Measurements from ENCODE around the gene ASB10. TPM values are rescaled to one million over a fixed set of nuclear protein-coding genes. Genes with fewer than 3 reads are reported as not detected.

The ASB10 gene, protein sequence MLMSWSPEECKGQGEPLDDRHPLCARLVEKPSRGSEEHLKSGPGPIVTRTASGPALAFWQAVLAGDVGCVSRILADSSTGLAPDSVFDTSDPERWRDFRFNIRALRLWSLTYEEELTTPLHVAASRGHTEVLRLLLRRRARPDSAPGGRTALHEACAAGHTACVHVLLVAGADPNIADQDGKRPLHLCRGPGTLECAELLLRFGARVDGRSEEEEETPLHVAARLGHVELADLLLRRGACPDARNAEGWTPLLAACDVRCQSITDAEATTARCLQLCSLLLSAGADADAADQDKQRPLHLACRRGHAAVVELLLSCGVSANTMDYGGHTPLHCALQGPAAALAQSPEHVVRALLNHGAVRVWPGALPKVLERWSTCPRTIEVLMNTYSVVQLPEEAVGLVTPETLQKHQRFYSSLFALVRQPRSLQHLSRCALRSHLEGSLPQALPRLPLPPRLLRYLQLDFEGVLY
- total RNA-seq = 41.4 TPM
- long read RNA-seq, transcript ASB10-204 (6 exons, 1,694 nt) = minor isoform, 18 of 60 reads
- long read RNA-seq, transcript ASB10-202 (6 exons, 1,738 nt) = major isoform, 36 of 60 reads
- long read RNA-seq, partial matches to known transcripts = 4 of 60 reads
- long read RNA-seq, other reads (novel, unspliced or antisense) = 2 of 60 reads

DNA sequence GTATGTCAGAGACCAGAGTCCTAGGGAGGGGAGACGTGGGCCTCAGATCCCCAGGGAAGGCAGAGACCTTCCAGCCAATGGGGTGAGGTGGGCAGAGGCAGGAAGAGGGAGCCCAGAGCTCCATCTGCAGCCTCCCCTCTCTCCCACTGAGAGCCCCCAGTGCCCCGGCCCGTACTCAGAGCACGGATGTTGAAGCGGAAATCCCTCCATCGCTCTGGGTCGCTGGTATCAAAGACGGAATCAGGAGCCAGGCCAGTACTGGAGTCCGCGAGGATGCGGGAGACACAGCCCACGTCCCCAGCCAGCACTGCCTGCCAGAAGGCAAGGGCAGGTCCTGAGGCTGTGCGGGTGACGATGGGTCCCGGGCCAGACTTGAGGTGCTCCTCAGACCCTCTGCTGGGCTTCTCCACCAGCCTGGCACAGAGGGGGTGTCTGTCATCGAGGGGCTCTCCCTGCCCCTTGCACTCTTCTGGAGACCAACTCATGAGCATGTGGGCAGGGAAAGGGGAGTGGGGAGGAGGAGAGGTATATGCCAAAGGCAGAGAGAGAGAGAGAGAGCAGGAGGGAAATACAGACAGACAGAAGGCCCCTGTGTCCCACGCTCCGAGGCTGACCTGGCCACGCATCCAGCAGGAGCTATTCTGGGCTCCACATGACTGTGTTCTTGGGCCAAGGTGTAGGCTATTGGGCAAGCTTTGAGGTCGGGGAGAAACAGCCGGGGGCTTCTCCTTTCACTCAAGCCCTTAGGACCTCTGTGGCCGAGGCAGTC lies at the start of gene ASB10:
Gene ASB10 (minus strand): TSS at position 611 of the 769 bp plus-strand sequence. CDS start 120 bp downstream, at position 491.
- peak; percentile 84 for ATAC-seq
- DNase-seq (ENCODE audit: missing footprints) = peak; percentile 71
- intact Hi-C loops (cut with DNase I) = loop anchor here (2.0 to 5.0 kb wide), 2 partner anchors 40 to 55 kb away; partner anchors contain the start of gene ABCF2

DNA sequence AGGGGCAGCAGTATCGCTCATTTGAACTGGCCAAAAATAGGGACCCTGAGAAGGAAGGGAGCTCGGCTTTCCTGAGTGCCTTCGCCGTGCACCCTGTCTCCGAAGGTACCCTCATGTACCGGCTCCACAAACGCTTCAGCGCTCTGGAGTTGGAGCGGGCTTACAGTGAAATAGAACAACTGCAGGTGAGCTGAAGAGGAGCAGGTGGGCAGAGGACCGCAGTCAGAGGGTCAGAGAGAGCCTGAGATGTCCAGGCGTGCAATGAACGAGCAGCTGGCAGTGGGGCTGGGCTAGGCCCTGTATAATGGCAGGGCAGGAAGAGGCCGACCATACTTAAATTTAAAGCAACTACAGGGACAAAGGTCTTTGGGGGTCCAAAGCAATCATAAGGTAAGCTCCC lies 49.4 kb upstream of the ASB10 start:
- intact Hi-C loops (cut with DNase I) = no loop called here
- ATAC-seq (no peak), DNase-seq (ENCODE audit: missing footprints) (no peak)

DNA sequence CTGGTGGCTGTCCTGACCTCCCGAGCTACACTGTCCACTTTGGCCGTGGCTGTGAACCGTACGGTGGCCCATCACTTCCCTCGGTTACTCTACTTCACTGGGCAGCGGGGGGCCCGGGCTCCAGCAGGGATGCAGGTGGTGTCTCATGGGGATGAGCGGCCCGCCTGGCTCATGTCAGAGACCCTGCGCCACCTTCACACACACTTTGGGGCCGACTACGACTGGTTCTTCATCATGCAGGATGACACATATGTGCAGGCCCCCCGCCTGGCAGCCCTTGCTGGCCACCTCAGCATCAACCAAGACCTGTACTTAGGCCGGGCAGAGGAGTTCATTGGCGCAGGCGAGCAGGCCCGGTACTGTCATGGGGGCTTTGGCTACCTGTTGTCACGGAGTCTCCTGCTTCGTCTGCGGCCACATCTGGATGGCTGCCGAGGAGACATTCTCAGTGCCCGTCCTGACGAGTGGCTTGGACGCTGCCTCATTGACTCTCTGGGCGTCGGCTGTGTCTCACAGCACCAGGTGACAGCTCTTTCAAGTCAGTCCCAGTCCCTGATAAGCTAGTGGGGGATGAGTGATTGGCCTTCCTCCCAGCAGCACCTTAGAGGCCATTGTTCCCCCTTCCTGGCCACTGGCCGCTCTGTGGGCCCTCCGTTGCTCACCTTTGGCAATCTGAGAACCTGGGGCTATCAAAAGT lies 48.2 kb upstream of the ASB10 start:
- no peak for DNase-seq (ENCODE audit: missing footprints)
- ATAC-seq = no peak
- intact Hi-C loops (cut with DNase I) = no loop called here

DNA sequence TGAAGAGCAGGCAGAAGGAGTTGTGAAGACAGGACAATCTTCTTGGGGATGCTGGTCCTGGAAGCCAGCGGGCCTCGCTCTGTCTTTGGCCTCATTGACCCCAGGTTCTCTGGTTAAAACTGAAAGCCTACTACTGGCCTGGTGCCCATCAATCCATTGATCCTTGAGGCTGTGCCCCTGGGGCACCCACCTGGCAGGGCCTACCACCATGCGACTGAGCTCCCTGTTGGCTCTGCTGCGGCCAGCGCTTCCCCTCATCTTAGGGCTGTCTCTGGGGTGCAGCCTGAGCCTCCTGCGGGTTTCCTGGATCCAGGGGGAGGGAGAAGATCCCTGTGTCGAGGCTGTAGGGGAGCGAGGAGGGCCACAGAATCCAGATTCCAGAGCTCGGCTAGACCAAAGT lies 46.8 kb upstream of the ASB10 start:
- intact Hi-C loops (cut with DNase I) = loop anchor here (2.0 kb wide), 1 partner anchor 69 kb away; no protein-coding TSS in a partner anchor
- DNase-seq (ENCODE audit: missing footprints) (no peak), ATAC-seq (no peak)

DNA sequence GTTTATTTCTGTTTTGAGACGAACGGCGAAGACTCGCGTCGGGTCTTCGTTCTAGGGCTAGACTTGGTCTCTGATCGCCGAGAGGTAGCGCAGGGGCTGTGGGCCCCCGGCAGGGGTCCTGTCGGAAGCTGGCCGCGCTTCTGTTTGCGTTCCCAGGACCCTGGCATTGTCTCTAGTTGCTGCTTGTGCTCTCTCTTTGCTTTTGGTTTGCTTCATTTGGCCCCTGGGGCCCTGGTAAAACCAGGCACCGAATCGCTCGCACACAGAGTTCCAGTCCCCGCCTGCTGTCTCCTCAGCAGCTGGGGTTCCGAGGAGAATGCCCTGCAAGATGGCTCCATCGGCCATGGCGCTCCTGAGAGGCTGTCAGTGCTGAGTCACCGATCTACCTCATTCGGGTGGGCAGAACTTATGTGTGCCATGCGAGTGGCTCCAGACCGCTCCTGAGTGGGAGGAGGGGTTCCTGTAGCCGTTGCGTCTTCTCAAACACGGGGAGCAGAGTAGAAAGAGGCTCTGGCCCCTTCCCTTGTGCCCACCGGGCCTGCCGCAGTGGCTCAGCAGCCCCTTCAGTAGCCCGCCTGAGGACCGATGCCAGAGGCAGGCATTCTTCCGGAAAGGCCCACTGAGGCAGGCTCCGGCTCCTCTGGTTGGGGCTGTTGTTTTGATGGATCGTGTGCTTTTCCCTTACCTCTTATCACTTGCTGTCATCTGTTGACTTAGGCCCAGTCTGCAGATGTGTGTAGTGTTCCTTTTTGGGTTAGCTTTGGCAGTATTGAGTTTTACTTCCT lies 46.1 kb upstream of the ASB10 start:
- intact Hi-C loops (cut with DNase I) = loop anchor here (2.0 kb wide), 1 partner anchor 70 kb away; no protein-coding TSS in a partner anchor

DNA sequence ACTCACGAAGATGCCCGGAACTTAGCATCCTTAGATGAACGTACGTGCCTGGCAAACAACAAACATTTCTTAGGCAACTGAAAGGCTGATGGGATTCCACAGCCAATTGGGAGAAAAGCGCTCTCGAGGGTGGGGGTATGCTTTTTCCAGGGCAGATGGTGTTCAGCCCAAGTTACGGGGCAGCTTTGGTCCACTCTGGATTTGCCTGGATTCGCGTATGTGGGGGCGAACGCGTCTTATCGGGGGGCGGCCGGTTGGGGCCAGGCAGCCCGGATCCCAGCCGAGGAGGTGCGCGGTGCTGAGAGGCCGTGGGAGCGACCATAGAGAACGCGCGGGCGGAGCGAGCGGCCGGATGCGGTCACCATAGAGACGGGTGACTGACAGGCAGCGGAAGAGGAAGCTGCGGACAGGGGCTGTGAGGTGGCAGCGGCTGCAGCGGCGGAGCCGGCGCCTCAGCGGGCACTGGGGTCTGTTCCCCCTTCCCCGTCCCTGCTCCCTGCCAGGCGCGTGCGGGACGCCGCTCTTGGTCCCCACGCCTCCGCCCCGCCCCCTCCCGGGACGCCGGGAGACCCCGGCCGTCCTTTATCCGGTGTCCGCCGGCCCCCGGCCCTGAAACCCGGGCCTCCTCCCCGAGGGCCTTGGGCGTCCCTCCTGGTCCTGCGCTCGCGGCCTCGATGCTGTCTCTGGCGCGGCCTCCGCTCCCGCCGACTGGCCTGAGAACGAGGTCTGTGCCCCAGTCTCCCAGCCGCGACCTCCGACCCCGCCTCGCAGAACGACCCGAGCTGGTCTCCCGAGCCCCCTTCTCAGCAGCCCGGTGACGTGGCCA lies 45.3 kb upstream of the ASB10 start, which contains the start of gene CHPF2:
Gene CHPF2 (plus strand): TSS at position 393 of the 826 bp plus-strand sequence. CDS start 1,529 bp downstream, outside the sequence.
- ATAC-seq = peak; percentile 95
- intact Hi-C loops (cut with DNase I) = loop anchor here (2.0 kb wide), 1 partner anchor 70 kb away; no protein-coding TSS in a partner anchor
- peak; percentile 98 for DNase-seq (ENCODE audit: missing footprints)

More for the DNA sequence above, 46.1 kb upstream of the ASB10 start:
- ATAC-seq (no peak), DNase-seq (ENCODE audit: missing footprints) (no peak)

DNA sequence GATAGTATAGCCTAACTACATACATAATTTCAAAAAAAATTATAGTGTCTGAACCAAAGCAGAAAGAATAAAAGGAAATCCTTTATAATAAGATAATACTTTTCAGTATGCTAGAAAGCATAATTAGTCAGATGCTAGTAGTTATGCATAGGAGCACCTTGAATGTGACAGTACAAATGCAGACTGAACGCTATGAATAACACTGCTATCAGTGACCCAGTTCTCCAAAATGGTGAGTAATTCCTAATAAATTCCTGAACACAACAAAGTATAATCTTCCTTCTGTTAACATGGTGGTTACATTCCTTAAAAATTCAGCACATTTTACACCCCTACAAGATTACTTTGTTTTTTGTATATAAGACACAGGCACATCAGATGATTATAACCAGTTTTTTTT lies 44.0 kb upstream of the ASB10 start:
- intact Hi-C loops (cut with DNase I) = no loop called here
- no peak for ATAC-seq

DNA sequence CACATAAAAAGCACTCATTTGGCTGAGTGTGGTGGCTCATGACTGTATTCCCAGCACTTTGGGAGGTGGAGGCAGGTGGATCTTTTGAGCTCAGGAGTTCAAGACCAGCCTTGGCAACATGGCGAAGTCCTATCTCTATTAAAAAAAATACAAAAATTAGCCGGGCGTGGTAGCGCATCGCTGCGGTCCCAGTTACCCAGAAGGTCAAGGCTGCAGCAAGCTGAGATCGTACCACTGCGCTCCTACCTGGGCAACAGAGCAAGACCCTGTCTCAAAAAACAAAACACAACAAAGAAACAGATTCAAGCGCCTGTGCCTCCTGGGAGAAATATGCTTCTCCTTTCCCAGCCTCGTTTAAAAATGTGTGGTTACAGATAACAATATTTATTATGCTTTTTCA lies 42.2 kb upstream of the ASB10 start:
- intact Hi-C loops (cut with DNase I) = no loop called here
- DNase-seq (ENCODE audit: missing footprints) = peak; percentile 5
- no peak for ATAC-seq

More for the DNA sequence above, 44.0 kb upstream of the ASB10 start:
- no peak for DNase-seq (ENCODE audit: missing footprints)

DNA sequence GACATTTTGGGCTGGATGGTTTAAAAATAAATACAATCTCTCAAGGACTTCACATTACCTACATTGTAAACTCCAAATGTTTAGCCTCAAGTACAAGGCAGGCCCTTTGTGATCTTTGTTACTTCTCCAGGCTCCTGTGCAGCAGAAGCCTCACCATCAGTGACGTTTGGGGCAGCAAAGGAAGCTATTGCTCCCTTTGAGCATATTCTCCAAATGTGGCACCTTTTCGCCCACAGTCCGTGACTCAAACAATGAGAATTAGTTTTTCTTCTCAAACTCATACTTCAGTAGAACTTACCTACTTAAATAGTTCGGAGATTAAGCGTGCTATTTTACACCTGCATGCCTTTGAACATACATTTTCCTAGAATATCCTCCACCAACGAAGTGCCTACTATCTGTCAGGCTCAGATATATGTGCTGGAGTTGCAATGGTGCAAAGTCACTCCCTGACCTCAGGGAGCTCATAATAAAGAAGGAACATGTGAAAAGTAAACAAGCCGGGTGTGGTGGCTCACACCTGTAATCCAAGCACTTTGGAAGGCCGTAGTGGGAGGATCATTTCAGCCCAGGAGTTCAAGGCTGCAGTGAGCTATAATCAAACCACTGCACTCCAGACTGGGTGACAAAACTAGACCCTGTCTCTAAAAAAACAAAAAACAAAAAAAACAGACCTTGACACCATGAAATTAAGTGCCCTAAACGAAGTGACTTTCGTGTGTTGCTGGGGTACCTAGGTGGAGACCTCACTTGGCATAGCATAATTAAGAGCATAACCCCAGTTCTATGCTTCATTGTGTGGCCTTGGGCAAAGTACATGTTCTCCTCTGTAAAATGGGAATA lies 41.2 kb upstream of the ASB10 start:
- DNase-seq (ENCODE audit: missing footprints) (no peak), ATAC-seq (no peak)
- intact Hi-C loops (cut with DNase I) = no loop called here

DNA sequence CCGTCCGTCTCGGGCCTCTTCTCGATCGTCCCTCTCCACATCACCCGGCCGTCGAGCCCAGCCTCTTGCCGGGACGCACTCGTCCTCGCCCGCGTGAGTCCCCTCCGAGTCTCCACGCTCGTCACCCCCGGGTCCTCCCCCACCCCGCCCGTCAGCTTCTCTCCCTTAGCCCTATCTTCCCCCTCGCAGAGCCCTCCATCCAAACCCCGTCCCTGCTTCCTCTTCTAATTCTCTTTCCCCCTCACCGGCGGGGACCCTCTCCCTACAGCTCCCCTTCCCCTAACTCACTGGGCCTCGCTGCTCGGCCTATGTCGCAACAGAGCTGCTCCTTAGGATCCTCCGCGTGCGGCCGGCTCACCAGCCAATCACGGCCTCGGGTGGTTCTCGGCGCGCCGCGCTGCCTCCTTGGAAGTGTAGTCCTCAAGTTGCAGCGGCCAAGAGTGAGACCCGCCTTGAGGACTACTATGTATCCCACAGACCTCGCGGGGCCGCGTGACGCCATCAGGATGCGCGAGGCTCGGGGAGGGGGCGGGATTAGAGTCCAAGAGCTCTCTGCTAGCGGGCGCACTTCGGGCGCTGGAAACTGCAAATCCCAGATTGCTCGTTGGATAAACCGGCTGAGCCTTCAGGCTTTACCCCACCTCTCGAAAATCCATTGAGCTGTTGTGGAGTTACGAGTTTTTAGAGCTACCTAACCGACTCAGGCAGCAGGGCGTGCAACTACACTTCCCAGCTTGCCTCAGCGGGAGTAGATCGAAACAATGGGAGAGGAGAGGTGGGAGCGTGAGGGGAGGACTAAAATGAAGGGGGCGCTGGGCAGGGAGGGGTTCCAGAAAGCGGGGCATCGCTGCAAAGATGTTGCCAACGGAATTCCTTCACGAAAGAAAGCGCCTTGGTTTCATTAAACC lies 40.1 kb upstream of the ASB10 start, which contains the start of gene ABCF2:
Gene ABCF2 (minus strand): TSS at position 331 of the 908 bp plus-strand sequence. CDS start 747 bp downstream, outside the sequence.
- intact Hi-C loops (cut with DNase I) = loop anchor here (2.0 kb wide), 2 partner anchors 40 to 140 kb away; partner anchors contain the start of genes AGAP3 and ASB10
- peak; percentile 100 for DNase-seq (ENCODE audit: missing footprints)
- ATAC-seq = peak; percentile 100

DNA sequence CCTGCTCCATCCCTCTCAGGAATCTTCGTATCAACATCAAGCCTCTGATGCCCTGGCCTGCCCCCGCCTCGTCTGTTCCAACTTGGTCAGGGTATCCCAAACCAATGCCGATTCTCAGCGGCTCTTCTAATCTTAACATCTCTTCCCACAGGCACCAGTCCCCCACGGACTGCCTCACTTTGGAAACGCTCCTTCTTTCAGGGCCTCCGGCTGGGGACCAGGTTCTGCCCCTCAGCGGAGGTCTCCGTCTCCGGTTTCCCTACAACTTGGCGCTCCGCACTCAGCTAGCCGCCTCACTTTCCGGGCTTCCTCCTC lies 39.5 kb upstream of the ASB10 start:
- no peak for DNase-seq (ENCODE audit: missing footprints)
- ATAC-seq = no peak
- intact Hi-C loops (cut with DNase I) = loop anchor here (2.0 kb wide), 2 partner anchors 40 to 140 kb away; partner anchors contain the start of genes AGAP3 and ASB10

DNA sequence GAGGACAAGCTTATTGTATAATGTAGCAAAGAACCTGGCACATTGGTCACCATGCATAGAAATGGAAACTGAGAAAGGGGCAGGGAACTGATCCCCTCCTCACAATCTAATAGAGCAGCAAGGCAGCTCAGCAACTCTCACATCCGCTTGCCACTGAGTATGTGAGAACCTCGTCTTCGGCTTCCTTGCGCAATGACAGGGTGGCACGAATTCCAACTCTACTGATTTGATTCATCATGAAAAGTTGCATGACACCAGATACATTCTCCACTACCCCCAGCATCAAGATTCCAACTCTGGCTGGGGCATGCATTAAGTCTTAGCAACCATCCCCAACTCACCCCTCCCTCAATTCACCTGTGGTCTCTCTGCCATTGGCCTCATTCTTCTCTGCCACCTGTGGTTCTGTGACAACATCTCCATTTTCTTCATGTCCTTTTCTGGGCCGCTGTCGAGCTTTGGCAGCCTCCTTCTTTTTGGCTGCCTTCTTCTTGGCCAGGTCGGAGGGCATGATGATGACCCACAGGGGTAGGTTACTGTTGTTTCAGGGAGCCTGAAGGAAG lies 39.0 kb upstream of the ASB10 start:
- no peak for ATAC-seq
- intact Hi-C loops (cut with DNase I) = loop anchor here (2.0 kb wide), 2 partner anchors 39 to 139 kb away; partner anchors contain the start of genes AGAP3 and ASB10

DNA sequence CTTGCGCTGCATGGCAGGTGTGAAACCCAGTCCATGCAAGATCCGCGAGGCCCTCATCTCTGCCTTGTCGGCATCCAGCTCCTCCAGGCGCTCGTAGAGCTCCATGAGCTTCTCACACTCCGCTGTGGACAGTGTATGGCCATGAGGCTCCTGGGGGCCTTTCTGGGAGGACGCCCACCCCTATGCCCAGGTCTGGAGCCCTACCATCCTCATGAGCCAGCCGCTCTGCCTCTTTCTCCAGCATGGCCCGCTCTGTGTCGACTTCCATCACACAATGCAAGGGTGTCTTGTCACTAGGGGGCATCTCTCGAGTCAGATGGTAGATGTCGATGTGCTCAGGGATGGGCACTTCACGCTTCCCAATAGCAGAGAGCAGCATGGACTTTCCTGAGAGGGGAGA lies 36.7 kb upstream of the ASB10 start:
- no peak for DNase-seq (ENCODE audit: missing footprints)
- intact Hi-C loops (cut with DNase I) = no loop called here

More for the DNA sequence above, 39.0 kb upstream of the ASB10 start:
- DNase-seq (ENCODE audit: missing footprints) = no peak

DNA sequence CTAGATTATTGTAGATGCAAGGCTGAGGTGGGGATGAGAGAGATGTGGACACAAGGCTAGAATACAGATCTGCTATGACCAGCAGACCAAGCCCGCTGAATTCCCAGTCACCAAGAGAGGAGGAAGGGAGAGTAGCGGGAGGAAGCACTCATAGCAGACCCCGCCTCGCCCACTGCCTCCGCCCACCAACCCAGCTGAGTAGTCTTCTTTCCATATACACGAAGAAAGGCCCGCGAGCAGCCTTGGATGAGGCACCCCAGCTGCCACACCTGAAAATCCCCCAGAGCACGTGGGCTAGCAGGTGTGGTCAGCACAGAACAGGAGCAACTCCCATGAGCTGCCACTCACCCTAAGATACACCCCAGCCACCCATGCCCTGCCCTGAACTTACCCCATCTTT lies 31.1 kb upstream of the ASB10 start:
- ATAC-seq = no peak
- intact Hi-C loops (cut with DNase I) = no loop called here
- DNase-seq (ENCODE audit: missing footprints) = no peak

More for the DNA sequence above, 36.7 kb upstream of the ASB10 start:
- no peak for ATAC-seq

Measured in Right ventricle myocardium inferior (tissue), 1 donor.